GM23248 (cell line): ENCODE measurements around the gene PADI2. TPM values are rescaled to one million over a fixed set of nuclear protein-coding genes. Genes with fewer than 3 reads are reported as not detected.

Experiments used
- DNase-seq: peaks from one replicate; pipeline ENCODE4 v3.0.0-alpha.2; 2015
- H2AFZ ChIP-seq: fragments of 200-600 bp; sonication (generic); 2 replicates; pipeline ENCODE4 v1.6.1; 2016; ENCODE audit warnings: antibody characterized with exemption
- H3F3A ChIP-seq: fragments of 200-600 bp; sonication (generic); 2 replicates; pipeline ENCODE4 v1.6.1; 2016; ENCODE audit warnings: mild to moderate bottlenecking, antibody characterized with exemption, mixed run types; ENCODE audit not compliant: insufficient read depth
- H3K27ac ChIP-seq: fragments of 200-600 bp; sonication (generic); 2 replicates; pipeline ENCODE4 v1.5.1; 2016; ENCODE audit warnings: mild to moderate bottlenecking
- H3K27me3 ChIP-seq: fragments of 200-600 bp; sonication (generic); replicated peaks from 2 replicates; pipeline ENCODE4 v1.6.1; 2016; ENCODE audit warnings: mild to moderate bottlenecking; ENCODE audit not compliant: insufficient read depth
- H3K36me3 ChIP-seq: fragments of 200-600 bp; sonication (generic); 2 replicates; pipeline ENCODE4 v1.6.1; 2016; ENCODE audit warnings: low read depth, mild to moderate bottlenecking
- H3K4me1 ChIP-seq: fragments of 200-600 bp; sonication (generic); 2 replicates; pipeline ENCODE4 v1.6.1; 2016; ENCODE audit warnings: mild to moderate bottlenecking; ENCODE audit not compliant: insufficient read depth
- H3K4me2 ChIP-seq: fragments of 200-600 bp; sonication (generic); one replicate; pipeline ENCODE4 v1.6.1; 2016; ENCODE audit warnings: mild to moderate bottlenecking; ENCODE audit not compliant: unreplicated experiment
- H3K4me3 ChIP-seq: fragments of 200-600 bp; sonication (generic); 2 replicates; pipeline ENCODE4 v1.5.1; 2016; ENCODE audit warnings: mild to moderate bottlenecking
- H3K79me2 ChIP-seq: fragments of 200-600 bp; sonication (generic); 2 replicates; pipeline ENCODE4 v1.6.1; 2016; ENCODE audit warnings: mild to moderate bottlenecking; ENCODE audit not compliant: insufficient read depth
- H3K9ac ChIP-seq: fragments of 200-600 bp; sonication (generic); 2 replicates; pipeline ENCODE4 v1.6.1; 2016; ENCODE audit warnings: mild to moderate bottlenecking
- H3K9me2 ChIP-seq: fragments of 200-600 bp; sonication (generic); 2 replicates; pipeline ENCODE4 v1.6.1; 2016; ENCODE audit warnings: mixed run types, mild to moderate bottlenecking, moderate library complexity; ENCODE audit not compliant: insufficient read depth
- H3K9me3 ChIP-seq: fragments of 200-600 bp; sonication (generic); one replicate; pipeline ENCODE4 v1.6.1; 2017; ENCODE audit warnings: low read depth
- H4K20me1 ChIP-seq: fragments of 200-600 bp; sonication (generic); 2 replicates; pipeline ENCODE4 v1.6.0; 2016; ENCODE audit not compliant: insufficient read depth
- EZH2 ChIP-seq: fragments of 200-600 bp; sonication (generic); IDR thresholded peaks from 2 replicates; pipeline ENCODE4 v1.6.1; 2018; ENCODE audit warnings: antibody characterized with exemption, mild to moderate bottlenecking; ENCODE audit not compliant: insufficient read depth, poor library complexity, severe bottlenecking
- EZH2phosphoT487 ChIP-seq: fragments of 200-600 bp; sonication (generic); IDR thresholded peaks from 2 replicates; pipeline ENCODE4 v1.6.1; 2018; ENCODE audit warnings: antibody characterized with exemption, moderate library complexity, mild to moderate bottlenecking, low read depth; ENCODE audit not compliant: insufficient read depth
- WGBS, 2 experiments: methylation state at CpG; one replicate each; pipeline ENCODE4 v1.1.6; 2015 to 2017; ENCODE audit warnings: low lambda C conversion rate in 2 of 2, low coverage in 1 of 2; ENCODE audit errors: missing lambda C conversion rate in 2 of 2; 5-methylcytosine and 5-hydroxymethylcytosine counted together
- in situ Hi-C: fragments of 300-500 bp; cut with MboI; formaldehyde crosslinking; loops from 2 replicates; pipeline ENCODE4 v1.15.0; 2020
- polyA plus RNA-seq: library from polyadenylated mRNA; unstranded; fragments of >200 nt; fragmentation: Nextera tagmentation; extraction: Ambion mirVana; gene quantifications from 2 replicates; pipeline ENCODE4 v1.2.1, GENCODE V29; 2016
- total RNA-seq: library from RNA; depleted of rRNA; stranded (reverse); fragments of >200 nt; shearing (Covaris generic); gene quantifications from 2 replicates; pipeline ENCODE4 v1.2.3, GENCODE V29; 2014

Gene PADI2
- total and polyA plus RNA-seq, 2 experiments from 2014 or later: 0.11 to 0.22 TPM

GRCh38 chr1:17039522-17039921, 79.7 kb downstream of the PADI2 start:
- H3K9ac ChIP-seq: no peak overlapping the region
- no peak overlapping the region for H3K27ac ChIP-seq
- no peaks in the 10 kb centered on the region for H3K9me3 ChIP-seq
- TF ChIP-seq EZH2phosphoT487: no peak
- no peak for TF ChIP-seq EZH2
- no peaks in the 10 kb centered on the region for H3K4me1 ChIP-seq
- H3K36me3 ChIP-seq: peaks cover 41% of the 10 kb centered on the region
- H2AFZ ChIP-seq: no peak overlapping the region
- no peak overlapping the region for H3K4me2 ChIP-seq
- no peak overlapping the region for H3K4me3 ChIP-seq
- in situ Hi-C loops: no loop called here
- H3K9me2 ChIP-seq: no peaks in the 10 kb centered on the region
- H3K79me2 ChIP-seq: peaks cover 60% of the 10 kb centered on the region
- no peaks in the 10 kb centered on the region for H4K20me1 ChIP-seq
- no peak for DNase-seq
- no peaks in the 10 kb centered on the region for H3F3A ChIP-seq
- no peaks in the 10 kb centered on the region for H3K27me3 ChIP-seq
- WGBS, 2 experiments: 96 to 98% methylated on average over 2 of the region's 2 CpGs

GRCh38 chr1:17033481-17033880, 85.8 kb downstream of the PADI2 start:
- Histone ChIP-seq H3K4me3 (no peak overlapping the region), H2AFZ (no peak overlapping the region), H3K36me3 (peaks cover 29% of the 10 kb centered on the region), H3K4me2 (no peak overlapping the region), H3K4me1 (peaks cover 4% of the 10 kb centered on the region), H3K27ac (no peak overlapping the region), H3F3A (peaks cover 4% of the 10 kb centered on the region; the same call in 1 of the 2 replicates), H3K9ac (no peak overlapping the region), H3K9me2 (no peaks in the 10 kb centered on the region), H3K27me3 (no peaks in the 10 kb centered on the region), H4K20me1 (no peaks in the 10 kb centered on the region), H3K79me2 (peaks cover 27% of the 10 kb centered on the region; the same call in 1 of the 2 replicates), H3K9me3 (no peaks in the 10 kb centered on the region)
- 61 to 70% methylated on average over 4 of the region's 4 CpGs for WGBS, 2 experiments
- no peak for DNase-seq
- in situ Hi-C loops: no loop called here
- no peak for TF ChIP-seq EZH2phosphoT487
- no peak for TF ChIP-seq EZH2

- no peak overlapping the region for H3K4me2 ChIP-seq
- TF ChIP-seq EZH2 (no peak), EZH2phosphoT487 (no peak)
- no peak overlapping the region for H3K27ac ChIP-seq
- no peak overlapping the region for H3K9ac ChIP-seq
- no peaks in the 10 kb centered on the region for H4K20me1 ChIP-seq
- H3K36me3 ChIP-seq: peaks cover 25% of the 10 kb centered on the region; the same call in 1 of the 2 replicates
- H3K9me3 ChIP-seq: no peaks in the 10 kb centered on the region
- in situ Hi-C loops: no loop called here
- H3K27me3 ChIP-seq: no peaks in the 10 kb centered on the region
- H3K79me2 ChIP-seq: peaks cover 27% of the 10 kb centered on the region; the same call in 1 of the 2 replicates
- no peaks in the 10 kb centered on the region for H3K9me2 ChIP-seq
- 67 to 84% methylated on average over 3 of the region's 3 CpGs for WGBS, 2 experiments
- peaks cover 10% of the 10 kb centered on the region for H3F3A ChIP-seq
- no peak overlapping the region for H3K4me3 ChIP-seq
- no peak overlapping the region for H2AFZ ChIP-seq
- peaks cover 12% of the 10 kb centered on the region for H3K4me1 ChIP-seq
- no peak for DNase-seq
Observed at GRCh38 chr1:17032741-17033140, 86.5 kb downstream of the PADI2 start.

DNA sequence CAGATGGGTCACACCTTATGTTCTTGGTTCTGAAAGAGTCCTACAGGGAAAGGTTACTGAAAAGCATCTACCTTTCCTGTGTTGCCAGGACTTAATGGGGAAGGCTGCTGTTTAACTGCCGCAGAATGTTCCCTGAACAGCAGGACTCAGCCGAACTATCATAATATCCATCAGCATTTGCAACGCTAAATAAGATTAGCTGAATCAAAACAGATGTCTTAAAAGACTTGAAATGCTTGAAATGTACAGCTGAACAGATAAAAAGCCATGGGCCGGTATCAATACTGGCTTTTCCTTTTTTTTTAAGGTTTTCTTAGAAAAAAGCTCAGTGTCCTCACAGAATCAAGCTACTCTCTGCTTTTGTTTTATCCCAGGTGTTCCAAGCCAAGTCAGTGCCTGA, 87.8 kb downstream of the PADI2 start:
- Histone ChIP-seq H3K4me3 (no peak overlapping the region), H4K20me1 (no peaks in the 10 kb centered on the region), H3K9me2 (no peaks in the 10 kb centered on the region), H2AFZ (no peak overlapping the region), H3K79me2 (peaks cover 21% of the 10 kb centered on the region; the same call in 1 of the 2 replicates), H3F3A (peaks cover 19% of the 10 kb centered on the region), H3K27ac (no peak overlapping the region), H3K4me2 (no peak overlapping the region), H3K9me3 (no peaks in the 10 kb centered on the region), H3K36me3 (peaks cover 24% of the 10 kb centered on the region; the same call in 1 of the 2 replicates), H3K9ac (no peak overlapping the region), H3K4me1 (peaks cover 19% of the 10 kb centered on the region), H3K27me3 (no peaks in the 10 kb centered on the region)
- TF ChIP-seq EZH2phosphoT487 (no peak), EZH2 (no peak)
- no peak for DNase-seq
- in situ Hi-C loops: no loop called here
- 87 to 88% methylated on average over 4 of the region's 4 CpGs for WGBS, 2 experiments

DNA sequence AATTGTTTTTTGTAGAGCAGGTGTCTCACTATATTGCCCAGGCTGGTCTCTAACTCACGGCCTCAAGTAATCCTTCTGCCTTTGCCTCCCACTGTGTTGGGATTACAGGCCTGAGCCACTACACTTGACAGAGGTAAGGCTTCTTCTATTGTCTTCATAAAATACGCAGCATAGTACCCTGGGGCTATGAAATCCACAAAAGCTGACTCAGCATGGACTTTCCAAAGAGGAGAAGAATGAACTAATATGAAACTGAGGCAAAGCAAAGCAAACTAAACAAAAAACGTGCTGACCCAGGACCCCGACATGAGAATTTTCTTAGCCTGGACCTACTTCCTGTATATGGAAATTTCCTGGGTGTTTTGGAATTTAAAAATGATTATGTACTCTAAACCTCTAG, 89.0 kb downstream of the PADI2 start:
- TF ChIP-seq EZH2phosphoT487 (no peak), EZH2 (no peak)
- Histone ChIP-seq H3K79me2 (peaks cover 15% of the 10 kb centered on the region; the same call in 1 of the 2 replicates), H3K9me3 (no peaks in the 10 kb centered on the region), H3K4me2 (no peak overlapping the region), H3K4me1 (peaks cover 19% of the 10 kb centered on the region), H3F3A (peaks cover 19% of the 10 kb centered on the region), H3K4me3 (no peak overlapping the region), H3K36me3 (peaks cover 30% of the 10 kb centered on the region), H4K20me1 (no peaks in the 10 kb centered on the region), H3K27ac (no peak overlapping the region), H2AFZ (no peak overlapping the region), H3K9me2 (no peaks in the 10 kb centered on the region), H3K27me3 (no peaks in the 10 kb centered on the region), H3K9ac (no peak overlapping the region)
- WGBS, 2 experiments: 89 to 95% methylated on average over 4 of the region's 4 CpGs
- in situ Hi-C loops: no loop called here
- no peak for DNase-seq
